Neutrophil (primary cell): Measurements from ENCODE around the gene SFXN5.

Experiments
- H3K27ac ChIP-seq: fragments of 200-600 bp; sonication (generic); 2 replicates; pipeline ENCODE4 v1.5.1; 2016; ENCODE audit warnings: mild to moderate bottlenecking, moderate library complexity
- H3K27me3 ChIP-seq: fragments of 200-600 bp; sonication (generic); 2 replicates; pipeline ENCODE4 v1.6.0; 2016; ENCODE audit warnings: mild to moderate bottlenecking
- H3K36me3 ChIP-seq: fragments of 200-600 bp; sonication (generic); 2 replicates; pipeline ENCODE4 v1.5.1; 2017
- H3K4me1 ChIP-seq, 2 experiments: fragments of 200-600 bp in 1 of 2; sonication (generic) in 1 of 2; 1 replicate in 1 of 2; 2 replicates in 1 of 2; pipeline versions ENCODE4 v1.5.1 to v1.6.1; 2013 to 2016; ENCODE audit warnings: low read depth in 1 of 2, low read length in 1 of 2, mild to moderate bottlenecking in 1 of 2, moderate library complexity in 1 of 2; ENCODE audit not compliant: control insufficient read depth in 1 of 2, insufficient read depth in 1 of 2
- H3K4me3 ChIP-seq, 2 experiments: fragments of 200-600 bp in 1 of 2; sonication (generic) in 1 of 2; 1 replicate in 1 of 2; 2 replicates in 1 of 2; pipeline ENCODE4 v1.5.1; 2013 to 2016; ENCODE audit warnings: low read depth in 1 of 2, low read length in 1 of 2, mild to moderate bottlenecking in 1 of 2, moderate library complexity in 1 of 2
- H3K9me3 ChIP-seq: fragments of 200-600 bp; sonication (generic); 2 replicates; pipeline ENCODE4 v1.5.1; 2016
- TF ChIP-seq, protein P1 (sequence below): fragments of 200-600 bp; sonication (generic); IDR thresholded peaks from 2 replicates; pipeline ENCODE4 v1.5.1; 2016; ENCODE audit warnings: antibody characterized with exemption

The SFXN5 gene

DNA sequence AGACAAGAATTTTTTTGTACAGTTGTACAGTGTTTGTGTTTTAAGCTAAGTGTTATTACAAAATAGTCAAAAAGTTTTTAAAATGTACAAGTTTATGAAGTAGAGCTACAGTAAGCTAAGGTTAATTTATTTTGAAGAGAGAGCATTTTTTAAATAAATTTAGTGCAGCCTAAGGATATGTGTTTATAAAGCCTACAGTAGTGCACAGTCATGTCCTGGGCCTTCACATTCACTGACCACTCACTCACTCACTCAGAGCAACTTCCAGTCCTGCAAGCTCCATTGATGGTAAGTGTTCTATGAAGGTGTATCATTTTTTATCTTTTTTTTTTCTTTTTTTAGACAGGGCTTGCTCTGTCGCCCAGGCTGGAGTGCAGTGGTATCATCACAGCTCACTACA is 44.2 kb downstream of the SFXN5 start:
- Histone ChIP-seq H3K36me3 (peaks cover 23% of the 10 kb centered on the region), H3K4me1 (peaks cover 21% of the 10 kb centered on the region in 2 experiments), H3K27me3 (no peaks in the 10 kb centered on the region), H3K9me3 (no peaks in the 10 kb centered on the region), H3K27ac (no peak overlapping the region), H3K4me3 (no peak overlapping the region)
- TF ChIP-seq, protein P1, sequence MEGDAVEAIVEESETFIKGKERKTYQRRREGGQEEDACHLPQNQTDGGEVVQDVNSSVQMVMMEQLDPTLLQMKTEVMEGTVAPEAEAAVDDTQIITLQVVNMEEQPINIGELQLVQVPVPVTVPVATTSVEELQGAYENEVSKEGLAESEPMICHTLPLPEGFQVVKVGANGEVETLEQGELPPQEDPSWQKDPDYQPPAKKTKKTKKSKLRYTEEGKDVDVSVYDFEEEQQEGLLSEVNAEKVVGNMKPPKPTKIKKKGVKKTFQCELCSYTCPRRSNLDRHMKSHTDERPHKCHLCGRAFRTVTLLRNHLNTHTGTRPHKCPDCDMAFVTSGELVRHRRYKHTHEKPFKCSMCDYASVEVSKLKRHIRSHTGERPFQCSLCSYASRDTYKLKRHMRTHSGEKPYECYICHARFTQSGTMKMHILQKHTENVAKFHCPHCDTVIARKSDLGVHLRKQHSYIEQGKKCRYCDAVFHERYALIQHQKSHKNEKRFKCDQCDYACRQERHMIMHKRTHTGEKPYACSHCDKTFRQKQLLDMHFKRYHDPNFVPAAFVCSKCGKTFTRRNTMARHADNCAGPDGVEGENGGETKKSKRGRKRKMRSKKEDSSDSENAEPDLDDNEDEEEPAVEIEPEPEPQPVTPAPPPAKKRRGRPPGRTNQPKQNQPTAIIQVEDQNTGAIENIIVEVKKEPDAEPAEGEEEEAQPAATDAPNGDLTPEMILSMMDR, result no peak

DNA sequence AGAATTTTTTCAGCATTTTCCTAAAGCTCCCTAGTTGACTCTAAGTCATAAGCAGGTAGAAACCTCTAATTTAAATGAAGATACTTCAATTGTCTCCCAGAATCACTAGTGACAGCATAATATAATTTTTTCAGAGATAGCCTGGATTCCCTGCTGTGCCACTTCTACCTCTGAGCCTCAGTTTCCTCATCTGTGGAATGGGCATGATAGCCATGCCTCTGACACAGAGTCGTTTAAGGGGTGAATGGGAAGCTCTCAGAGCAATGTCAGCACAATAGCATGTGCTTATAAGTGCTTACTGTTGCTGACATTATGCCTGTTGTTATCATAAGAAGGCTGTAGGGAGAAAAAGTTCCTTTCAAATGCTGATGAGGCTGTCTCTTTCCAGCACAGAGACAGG is 48.0 kb downstream of the SFXN5 start:
- no peak overlapping the region for H3K4me3 ChIP-seq
- H3K4me1 ChIP-seq, result peaks cover 0 to 4% of the 10 kb centered on the region in 2 experiments
- TF ChIP-seq, protein P1, result no peak
- H3K9me3 ChIP-seq, result no peaks in the 10 kb centered on the region
- H3K36me3 ChIP-seq, result peaks cover 53% of the 10 kb centered on the region
- H3K27me3 ChIP-seq, result no peaks in the 10 kb centered on the region
- H3K27ac ChIP-seq, result no peak overlapping the region

DNA sequence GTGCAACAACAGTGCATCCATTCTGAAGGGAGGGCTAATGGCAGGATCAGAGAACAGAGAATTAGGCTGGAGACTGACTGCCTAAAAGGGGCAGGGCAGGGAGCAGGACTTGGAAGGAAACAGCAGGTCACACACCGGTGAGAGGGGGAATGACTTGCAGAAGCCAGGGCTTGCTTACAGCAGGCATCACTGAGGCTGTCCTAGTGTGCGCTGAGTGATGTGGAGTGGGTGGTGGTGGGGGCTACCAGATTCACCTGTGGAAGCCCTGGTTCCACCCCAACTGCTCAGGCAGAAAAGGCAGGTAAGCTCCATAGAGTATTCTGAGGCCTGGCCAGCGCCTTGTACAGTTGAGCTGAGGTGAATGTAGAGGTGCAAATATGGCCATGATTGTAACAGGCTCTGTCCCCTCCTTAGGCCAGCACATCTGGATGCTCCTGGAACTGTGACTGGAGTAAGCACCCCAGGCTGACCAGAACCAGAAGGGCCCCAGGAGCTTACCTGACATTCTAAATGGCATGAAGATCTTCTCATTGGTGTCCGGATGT is 49.4 kb downstream of the SFXN5 start:
- Histone ChIP-seq H3K4me3 (no peak overlapping the region), H3K27ac (no peak overlapping the region)
- TF ChIP-seq, protein P1, result no peak

DNA sequence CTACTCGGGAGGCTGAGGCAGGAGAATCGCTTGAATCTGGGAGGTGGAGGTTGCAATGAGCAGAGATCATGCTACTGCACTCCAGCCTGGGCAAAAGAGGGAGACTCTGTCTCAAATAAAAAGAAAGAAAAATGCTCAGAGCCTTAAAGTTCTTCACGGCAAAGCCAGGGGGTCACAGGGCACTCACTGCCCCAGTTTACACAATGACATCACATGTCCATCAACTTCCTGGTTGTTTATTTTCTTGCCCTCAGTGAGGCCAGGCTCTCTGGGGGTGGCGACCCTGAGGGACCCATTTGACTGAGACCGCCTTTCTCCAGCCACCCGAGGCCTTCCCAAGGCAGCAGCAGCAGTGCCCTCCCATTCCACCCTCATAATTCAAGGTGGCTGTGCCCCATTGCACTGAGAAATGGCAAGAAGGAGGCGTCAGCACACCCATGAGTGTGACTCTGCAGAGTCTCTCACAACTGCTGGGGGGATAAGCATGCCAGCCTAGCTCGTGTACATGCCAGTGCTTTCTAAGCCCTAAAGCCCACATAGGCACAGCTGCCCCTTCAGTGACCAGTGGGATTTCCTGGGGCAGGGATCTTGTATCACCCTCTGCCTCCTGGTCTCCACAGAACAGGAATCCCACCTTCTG is 50.0 kb downstream of the SFXN5 start:
- Histone ChIP-seq H3K36me3 (peaks cover 50% of the 10 kb centered on the region), H3K27ac (no peak overlapping the region), H3K4me1 (peaks cover 0 to 6% of the 10 kb centered on the region in 2 experiments), H3K27me3 (no peaks in the 10 kb centered on the region), H3K9me3 (no peaks in the 10 kb centered on the region), H3K4me3 (no peak overlapping the region)
- TF ChIP-seq, protein P1, result no peak

More for the DNA sequence above, 49.4 kb downstream of the SFXN5 start:
- peaks cover 0 to 6% of the 10 kb centered on the region in 2 experiments for H3K4me1 ChIP-seq
- peaks cover 44% of the 10 kb centered on the region for H3K36me3 ChIP-seq
- H3K27me3 ChIP-seq, result no peaks in the 10 kb centered on the region
- H3K9me3 ChIP-seq, result no peaks in the 10 kb centered on the region

DNA sequence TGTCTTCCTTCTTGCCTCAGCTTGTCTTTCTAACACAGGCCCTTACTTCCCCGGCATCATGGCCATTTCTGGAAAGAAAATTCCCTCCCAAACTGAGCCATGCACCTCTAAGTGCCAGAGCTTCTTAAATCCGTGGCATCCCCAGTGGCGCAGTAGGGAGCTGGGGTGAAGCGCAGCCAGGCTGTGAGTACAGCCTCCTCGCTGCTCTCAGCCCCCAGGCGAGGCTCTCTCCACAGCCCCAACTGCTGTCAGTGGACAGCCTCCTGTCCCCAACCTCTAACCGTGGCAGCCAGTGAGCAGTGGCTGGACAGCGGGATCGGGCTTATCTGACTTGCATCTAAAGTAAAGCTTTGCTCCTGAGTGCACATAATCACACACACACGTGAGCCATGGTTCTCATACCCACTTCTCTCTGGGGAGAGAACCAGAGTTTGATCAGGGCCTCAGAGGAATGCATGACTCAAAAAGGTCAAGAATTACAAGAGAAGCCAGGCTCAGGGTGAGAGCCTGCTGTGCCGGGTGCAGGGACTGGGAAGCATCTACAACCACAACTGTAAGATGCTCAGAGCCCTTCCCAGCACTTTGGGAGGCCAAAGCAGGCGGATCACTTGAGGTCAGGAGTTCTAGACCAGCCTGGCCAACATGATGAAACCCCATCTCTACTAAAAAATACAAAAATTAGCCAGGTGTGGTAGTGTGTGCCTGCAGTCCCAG is 50.7 kb downstream of the SFXN5 start:
- Histone ChIP-seq H3K36me3 (peaks cover 53% of the 10 kb centered on the region), H3K9me3 (no peaks in the 10 kb centered on the region), H3K4me1 (peaks cover 0 to 6% of the 10 kb centered on the region in 2 experiments), H3K4me3 (no peak overlapping the region), H3K27ac (no peak overlapping the region), H3K27me3 (no peaks in the 10 kb centered on the region)
- TF ChIP-seq, protein P1, result no peak
